ENCODE measurements around the gene CCSER1.

Gene CCSER1

DNA sequence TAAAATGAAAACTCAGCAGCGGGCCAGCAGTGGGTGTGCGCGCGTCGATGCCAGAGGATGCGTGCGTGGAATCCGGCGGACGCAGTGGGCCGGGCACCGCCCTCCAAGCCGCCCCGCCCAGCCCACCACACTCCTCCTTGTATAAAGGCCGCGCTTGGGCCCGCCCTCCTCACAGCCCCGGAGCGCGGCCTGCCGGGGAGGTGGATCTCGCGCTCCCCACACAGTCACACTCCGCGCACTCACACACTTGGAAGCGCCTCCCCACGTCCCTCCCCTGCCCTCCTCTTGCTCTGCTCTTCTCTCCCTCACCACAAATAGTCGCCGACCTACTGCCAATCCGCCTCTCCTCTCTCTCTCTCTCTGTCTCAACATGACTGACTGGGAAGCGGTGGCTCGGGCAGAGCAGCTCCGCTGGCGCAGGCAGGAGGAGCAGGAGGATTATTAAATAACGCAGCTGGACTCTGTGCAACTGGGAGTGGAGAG lies at the start of gene CCSER1:
TSS of gene CCSER1 (plus strand) at position 172 of the 483 bp plus-strand sequence.
- DNase-seq (ENCODE audit: low read depth in 2 of 2, low spot score in 1 of 2) = peak in 1 of 2 donors; percentile 3

DNA sequence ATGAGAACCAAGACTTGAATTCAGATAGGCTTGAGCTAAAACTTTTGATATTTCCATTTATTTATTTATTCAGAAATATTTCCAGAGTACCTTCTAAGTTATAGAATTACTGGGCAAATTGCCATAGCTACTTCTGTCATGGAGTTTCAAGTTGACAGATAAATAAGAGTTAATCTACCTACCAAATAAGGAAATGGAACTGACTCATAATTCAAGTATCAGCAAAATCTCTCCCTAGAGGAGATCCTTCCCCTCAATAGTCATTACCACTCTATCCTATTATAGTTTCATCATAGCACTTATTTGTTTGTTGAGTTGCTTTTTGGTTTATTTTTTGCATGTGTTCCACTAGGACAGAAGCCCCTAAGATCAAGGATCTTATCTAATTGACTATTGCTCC lies 48.8 kb upstream of the CCSER1 start:
- no peak for DNase-seq (ENCODE audit: low read depth in 2 of 2, low spot score in 1 of 2)

DNA sequence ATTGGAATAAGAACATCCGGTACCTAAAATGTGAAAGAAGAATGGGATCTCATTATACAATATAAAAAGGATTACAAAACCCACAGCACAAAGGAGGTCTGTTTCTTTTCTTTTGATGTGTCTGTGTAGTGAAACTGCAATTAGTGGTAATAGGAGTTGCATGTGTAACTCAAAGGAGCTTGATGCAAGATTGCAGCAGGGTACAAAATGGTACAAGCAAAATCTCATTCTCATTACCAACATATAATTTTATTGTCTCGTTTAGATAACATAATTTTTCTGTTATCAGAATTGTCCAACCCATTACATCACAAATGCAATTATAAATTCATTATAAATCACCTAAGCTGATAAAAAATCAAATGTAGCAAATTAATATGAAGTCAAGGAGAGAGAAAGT lies 47.1 kb upstream of the CCSER1 start:
- no peak for DNase-seq (ENCODE audit: low read depth in 2 of 2, low spot score in 1 of 2)

DNA sequence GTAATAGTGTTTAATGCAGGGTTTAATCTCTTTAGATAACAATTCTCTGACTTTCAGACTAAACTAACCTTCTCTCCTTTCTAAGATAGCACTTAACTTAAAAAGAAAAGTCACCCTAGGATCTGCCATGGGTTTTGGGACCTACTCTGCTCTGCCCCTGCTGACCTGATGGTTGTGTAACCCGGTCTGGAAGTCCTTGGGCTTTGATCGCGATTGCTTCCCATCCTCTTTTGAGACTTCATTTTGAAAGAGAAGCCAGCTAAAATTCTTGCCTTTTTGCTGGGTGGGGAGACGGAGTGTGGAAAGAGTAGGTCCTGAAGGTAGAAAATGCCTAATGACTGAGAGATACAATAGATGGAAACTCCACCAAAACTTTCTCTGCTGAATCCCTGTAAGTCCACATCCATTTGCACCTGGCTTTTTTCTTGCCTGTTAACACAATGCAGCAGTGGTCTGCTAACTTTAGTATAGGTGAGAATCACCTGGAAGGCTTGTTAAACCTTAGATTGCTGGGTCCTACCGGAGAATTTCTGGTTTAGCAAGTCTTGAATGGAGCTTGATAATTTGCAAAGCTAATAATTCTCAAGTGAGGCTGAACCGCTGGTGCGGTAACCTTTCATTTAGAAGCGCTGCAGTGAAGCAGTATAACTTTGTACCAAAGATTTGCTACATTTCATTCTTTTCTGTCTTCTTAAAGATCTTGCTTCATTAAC lies 45.6 kb upstream of the CCSER1 start:
- DNase-seq (ENCODE audit: low read depth in 2 of 2, low spot score in 1 of 2) = no peak

DNA sequence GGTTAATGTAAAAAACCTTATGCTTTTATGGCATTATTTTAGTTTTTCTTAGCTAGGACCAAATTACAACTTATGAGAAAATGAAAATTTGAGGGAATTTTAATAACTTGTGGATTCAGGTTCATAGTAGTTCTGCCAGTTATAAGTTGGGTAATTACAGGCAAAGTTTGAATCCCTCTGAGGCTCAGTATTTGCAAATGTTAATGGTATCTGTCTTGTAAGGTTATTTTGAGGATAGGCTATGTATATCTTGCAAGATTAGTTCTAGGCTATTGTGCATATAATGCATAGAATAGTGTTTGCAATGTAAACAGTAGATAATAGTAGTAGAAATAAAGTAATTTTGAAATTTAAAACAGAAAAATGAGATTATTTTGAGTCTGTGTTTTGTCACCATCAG lies 44.7 kb upstream of the CCSER1 start:
- DNase-seq (ENCODE audit: low read depth in 2 of 2, low spot score in 1 of 2) = no peak

DNA sequence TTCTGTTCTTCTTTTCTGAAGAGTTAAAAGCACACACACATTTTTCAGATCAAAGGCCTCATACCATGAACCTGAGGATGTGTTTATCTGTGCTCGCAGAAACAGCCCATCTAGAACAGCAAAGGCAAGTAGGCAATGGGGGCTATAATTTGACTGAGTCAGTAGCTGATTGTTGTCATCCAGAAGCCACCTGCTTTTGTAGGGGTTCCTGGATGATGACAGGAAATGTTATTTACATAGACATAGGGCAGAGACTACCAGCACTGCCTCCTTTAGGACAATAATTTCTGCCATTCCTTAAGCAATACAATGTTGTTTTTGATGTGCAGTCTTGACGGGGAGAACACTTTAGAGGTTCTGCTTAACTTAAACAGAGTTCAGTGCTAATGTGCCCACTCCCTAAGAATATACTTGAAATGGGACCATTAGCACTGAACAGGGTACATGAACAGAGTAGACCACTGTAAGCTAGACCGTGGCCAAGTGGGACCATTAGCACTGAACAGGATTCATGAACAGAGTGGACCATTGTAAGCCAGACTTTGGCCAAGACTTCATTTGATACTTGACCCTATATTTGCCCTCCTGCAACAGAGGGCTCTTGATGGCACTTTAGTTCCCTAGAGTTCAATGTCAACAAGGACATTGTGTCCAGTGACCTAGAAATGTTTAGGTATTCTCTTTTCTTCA lies 42.8 kb upstream of the CCSER1 start:
- DNase-seq (ENCODE audit: low read depth in 2 of 2, low spot score in 1 of 2) = no peak

DNA sequence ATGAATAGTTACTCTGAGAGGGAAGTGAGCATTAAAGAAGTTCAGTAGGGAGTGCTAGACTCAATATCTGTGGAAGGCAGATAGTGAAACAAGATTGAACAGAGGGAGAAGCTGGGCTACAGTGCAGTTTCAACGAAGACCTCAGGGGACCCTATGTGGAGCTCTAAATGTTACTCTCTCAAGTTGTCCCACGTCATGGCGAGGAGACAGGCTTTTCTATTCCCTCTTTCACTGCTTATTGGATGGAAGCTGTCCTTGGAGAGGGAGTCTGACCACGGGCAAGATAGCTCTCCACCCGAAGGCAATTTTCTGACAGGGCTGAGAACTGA lies 42.3 kb upstream of the CCSER1 start:
- DNase-seq (ENCODE audit: low read depth in 2 of 2, low spot score in 1 of 2) = no peak

DNA sequence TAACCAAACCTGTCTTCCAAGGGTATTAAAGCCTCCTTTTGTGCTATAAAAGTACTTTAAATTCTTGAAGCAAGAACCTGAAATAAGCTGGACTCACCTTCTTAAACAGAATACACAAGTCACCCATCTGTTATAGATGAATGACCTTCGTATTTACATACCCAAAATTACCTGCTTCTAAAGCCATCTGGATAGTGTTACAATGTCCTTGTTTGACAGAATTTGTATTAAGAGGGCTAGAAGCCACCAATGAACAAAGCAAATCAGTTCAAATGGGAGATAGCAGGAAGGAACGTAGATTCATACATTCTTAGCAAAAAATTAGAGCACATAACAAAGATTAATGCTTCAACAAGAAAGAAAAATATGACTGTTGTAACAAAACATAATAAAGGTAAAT lies 33.7 kb upstream of the CCSER1 start:
- no peak for DNase-seq (ENCODE audit: low read depth in 2 of 2, low spot score in 1 of 2)

GRCh38 chr4:90095000-90095399 lies 32.2 kb upstream of the CCSER1 start:
- DNase-seq (ENCODE audit: low read depth in 2 of 2, low spot score in 1 of 2) = no peak

- no peak for DNase-seq (ENCODE audit: low read depth in 2 of 2, low spot score in 1 of 2)
These were observed 27.4 kb upstream of the CCSER1 start for GRCh38 chr4:90099812-90100211.

DNA sequence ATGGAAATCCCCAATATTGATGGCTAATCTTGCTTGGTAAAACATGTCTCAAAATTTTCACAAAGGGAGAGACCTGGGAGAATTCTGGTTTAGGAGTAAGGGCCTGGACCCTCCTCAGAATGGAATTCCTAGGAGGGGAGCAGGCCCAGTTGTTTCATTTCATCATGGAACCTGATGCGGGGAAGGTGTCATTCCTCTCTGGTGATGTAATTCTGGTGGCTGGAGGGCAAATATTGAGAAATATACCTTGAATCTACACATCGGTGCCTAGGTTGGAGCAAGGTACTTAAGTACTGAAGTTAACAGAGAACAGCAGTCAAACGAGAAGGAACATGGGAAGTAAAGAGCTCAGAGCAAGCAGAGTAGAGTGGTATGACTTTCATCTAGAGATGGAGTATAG lies 23.2 kb upstream of the CCSER1 start:
- no peak for DNase-seq (ENCODE audit: low read depth in 2 of 2, low spot score in 1 of 2)

- DNase-seq (ENCODE audit: low read depth in 2 of 2, low spot score in 1 of 2) = no peak
These were observed 21.9 kb upstream of the CCSER1 start for GRCh38 chr4:90105274-90105673.

DNA sequence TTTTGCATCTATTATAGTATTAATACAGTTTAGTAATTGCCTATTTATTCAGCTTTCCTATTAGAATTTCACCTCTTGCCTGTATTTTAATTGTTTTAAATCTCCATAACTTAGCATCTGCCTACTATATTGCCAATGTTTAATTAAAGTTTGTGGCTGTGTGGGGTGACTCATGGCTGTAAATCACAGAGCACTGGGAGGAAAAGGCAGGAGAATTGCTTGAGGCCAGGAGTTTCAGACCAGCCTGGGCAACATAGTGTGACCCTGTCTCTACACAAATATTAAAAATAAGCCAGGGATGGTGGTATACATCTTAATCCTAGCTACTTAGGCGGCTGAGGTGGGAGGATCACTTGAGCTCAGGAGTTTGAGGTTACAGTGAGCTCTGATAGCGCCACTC lies 14.5 kb upstream of the CCSER1 start:
- no peak for DNase-seq (ENCODE audit: low read depth in 2 of 2, low spot score in 1 of 2)

- no peak for DNase-seq (ENCODE audit: low read depth in 2 of 2, low spot score in 1 of 2)
These were observed 13.2 kb upstream of the CCSER1 start for GRCh38 chr4:90113881-90114457.

GRCh38 chr4:90118527-90119195 lies 8.5 kb upstream of the CCSER1 start:
- DNase-seq (ENCODE audit: low read depth in 2 of 2, low spot score in 1 of 2) = no peak

DNA sequence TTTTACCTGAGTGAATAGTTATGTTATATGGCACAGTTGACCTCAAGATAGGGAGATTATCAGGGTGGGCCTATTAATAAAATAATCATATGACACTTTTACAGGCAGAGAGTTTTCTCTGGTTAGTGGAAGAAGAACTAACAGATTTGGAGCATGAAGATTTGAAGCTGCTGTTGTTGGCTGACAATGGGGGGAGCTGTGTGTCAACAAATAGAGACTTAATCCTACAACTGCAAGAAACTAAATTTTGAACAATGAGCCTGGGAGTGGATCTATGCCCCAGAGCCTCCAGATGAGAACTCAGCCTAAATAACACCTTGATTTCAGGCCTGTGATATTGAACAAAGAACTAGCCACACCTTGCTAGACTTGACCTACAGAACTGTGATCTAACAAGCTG lies 7.2 kb upstream of the CCSER1 start:
- DNase-seq (ENCODE audit: low read depth in 2 of 2, low spot score in 1 of 2) = no peak

DNA sequence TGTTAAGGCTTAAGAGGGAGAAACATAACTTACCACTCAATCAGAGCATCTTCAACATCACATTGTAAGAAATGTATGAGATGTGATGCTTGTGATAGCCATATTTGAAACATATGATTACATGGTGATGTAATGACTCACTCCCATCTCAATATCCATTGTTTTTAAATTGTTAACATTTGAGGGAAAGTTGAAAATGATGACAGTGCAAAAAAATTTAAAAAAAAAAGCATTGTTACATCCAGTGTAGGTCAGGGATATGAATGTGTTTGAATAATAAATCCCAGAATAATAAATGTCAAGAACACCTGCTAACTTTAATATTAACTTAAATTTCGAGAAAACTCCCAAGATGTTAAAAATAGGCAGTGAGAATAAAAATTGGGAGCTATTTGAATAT lies 6.4 kb upstream of the CCSER1 start:
- DNase-seq (ENCODE audit: low read depth in 2 of 2, low spot score in 1 of 2) = no peak

GRCh38 chr4:90121676-90122354 lies 5.4 kb upstream of the CCSER1 start:
- DNase-seq (ENCODE audit: low read depth in 2 of 2, low spot score in 1 of 2) = no peak

GRCh38 chr4:90122355-90122748 lies 4.8 kb upstream of the CCSER1 start:
- no peak for DNase-seq (ENCODE audit: low read depth in 2 of 2, low spot score in 1 of 2)

DNA sequence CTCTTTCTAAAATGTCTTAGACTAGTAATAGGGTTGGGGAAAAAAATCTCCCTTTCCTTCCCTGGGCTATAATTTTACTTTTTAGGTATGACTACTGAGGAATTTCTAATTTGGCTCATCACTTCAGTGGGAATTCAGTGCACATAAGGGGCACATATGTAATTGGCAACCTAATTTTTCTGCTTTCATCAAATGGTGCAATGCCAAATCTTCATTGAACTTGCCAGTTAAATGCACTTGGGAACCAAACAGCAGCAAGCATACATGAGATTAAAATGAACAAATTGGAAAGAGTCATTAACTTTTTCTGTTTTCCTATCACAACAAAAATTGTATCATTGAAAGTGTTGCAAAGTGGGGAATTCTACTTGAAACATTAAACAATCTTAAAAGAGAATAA lies 2.9 kb upstream of the CCSER1 start:
- DNase-seq (ENCODE audit: low read depth in 2 of 2, low spot score in 1 of 2) = no peak

DNA sequence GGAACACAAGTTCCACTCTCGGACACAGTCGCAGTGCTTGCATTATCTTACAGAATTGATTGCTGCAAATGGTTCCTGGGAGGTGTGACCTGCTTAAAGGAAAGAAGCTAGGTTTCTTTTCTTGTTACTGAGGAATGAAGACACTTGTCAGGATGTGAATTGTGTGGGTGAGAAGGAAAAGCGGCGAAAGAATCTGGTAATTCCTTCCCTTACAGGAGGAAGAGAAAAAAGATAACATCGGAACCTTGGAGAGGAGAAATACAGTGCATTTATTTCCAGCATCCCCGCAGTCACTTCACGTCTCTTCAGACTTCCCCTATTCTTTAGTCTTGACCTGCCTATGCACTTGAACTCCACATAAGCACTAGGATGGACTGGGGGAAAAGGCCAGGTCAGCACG lies 389 bp upstream of the CCSER1 start:
- no peak for DNase-seq (ENCODE audit: low read depth in 2 of 2, low spot score in 1 of 2)

All from stimulated activated CD8-positive, alpha-beta memory T cell treated with anti-CD3 and anti-CD28 coated beads, Interleukin-4, amount 100 ng/mL, for 4 hours (primary cell).